Activated CD8-positive, alpha-beta memory T cell treated with anti-CD3 and anti-CD28 coated beads for 1 hour (primary cell): ENCODE data around the gene CES5A.
"Not testable (repeated sequence)": the region's sequence is repeated elsewhere in the genome, so short reads cannot be mapped to it uniquely, and the experiment has no call there.

ENCODE experiments used
- DNase-seq, 2 donors: peaks; one replicate each; pipeline ENCODE4 v3.0.0-alpha.2; 2020; ENCODE audit warnings: low read depth in 1 of 2; ENCODE audit errors: extremely low read depth in 1 of 2

The CES5A gene

GRCh38 chr16:55803681-55804080 is 71.5 kb downstream of the CES5A start:
- not testable (repeated sequence) for DNase-seq
